ENCODE results near the gene STYX. TPM values are rescaled to one million over a fixed set of nuclear protein-coding genes. Genes with fewer than 3 reads are reported as not detected.
A peak's percentile ranks its signal among the peaks of the same experiment; 100 is the strongest.

STYX gene
- total RNA-seq (2022) (13.1 and 13.6 TPM in 2 replicates), Bru-seq, nascent RNA (percentile 73 among the genes with signal in this experiment), BruChase-seq, experiment 1, labeled RNA remaining after a 6-hour chase (percentile 78 among the genes with signal in this experiment), BruChase-seq, experiment 2, labeled RNA remaining after a 2-hour chase (percentile 74 among the genes with signal in this experiment)
- long read RNA-seq, full-length matches to known transcripts, result 7 of 26 reads
- long read RNA-seq, partial matches to known transcripts, result 14 of 26 reads
- long read RNA-seq, other reads (novel, unspliced or antisense), result 5 of 26 reads

DNA sequence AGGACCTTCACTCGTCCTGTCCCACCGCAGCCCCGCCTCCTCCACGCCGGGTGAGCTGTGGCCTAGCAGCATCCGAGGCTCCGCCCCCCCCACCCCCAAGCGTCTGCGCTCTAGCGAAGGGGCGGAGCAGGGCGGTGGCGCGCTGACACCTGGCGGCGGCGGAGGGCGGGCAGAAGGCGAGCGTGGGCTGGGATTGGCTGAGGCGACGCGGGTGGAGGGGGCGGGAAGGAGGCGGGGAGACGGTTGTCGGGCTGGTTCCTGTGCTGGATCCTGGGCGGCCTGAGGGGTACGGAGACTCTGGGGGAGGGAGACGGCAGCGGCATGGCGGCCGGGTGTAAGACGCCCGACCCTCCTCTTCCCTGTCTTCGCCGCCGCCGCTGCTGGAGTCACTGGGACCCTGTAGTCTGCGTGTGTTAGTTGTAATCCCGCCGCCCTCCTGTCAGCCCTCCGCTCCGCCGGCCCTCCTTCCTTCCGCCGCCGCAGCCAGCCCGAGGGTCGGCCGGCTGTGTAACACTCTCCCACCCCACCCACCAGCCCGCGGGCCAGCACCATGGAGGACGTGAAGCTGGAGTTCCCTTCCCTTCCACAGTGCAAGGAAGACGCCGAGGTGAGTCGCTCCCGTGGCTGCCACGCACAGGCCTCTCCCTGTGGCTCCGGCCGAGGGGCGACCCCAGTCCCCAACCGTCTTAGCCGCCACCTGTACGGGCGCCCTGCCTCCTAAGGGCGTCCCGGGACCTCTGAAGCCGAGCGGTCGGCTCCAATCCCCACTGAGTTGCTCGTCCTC, at the start of gene STYX:
STYX (plus strand) TSS at position 242 of the 784 bp plus-strand sequence; CDS start at position 551, 309 bp downstream.
- peak; percentile 99 for DNase-seq
- peak within 1 kb of the TSS; percentile 59 for H3K27ac Mint-ChIP-seq (ENCODE audit: unreplicated experiment)
- no peaks in the 10 kb centered on the region for H3K9me3 Mint-ChIP-seq (ENCODE audit: low read depth, unreplicated experiment)
- TF ChIP-seq, protein P1, sequence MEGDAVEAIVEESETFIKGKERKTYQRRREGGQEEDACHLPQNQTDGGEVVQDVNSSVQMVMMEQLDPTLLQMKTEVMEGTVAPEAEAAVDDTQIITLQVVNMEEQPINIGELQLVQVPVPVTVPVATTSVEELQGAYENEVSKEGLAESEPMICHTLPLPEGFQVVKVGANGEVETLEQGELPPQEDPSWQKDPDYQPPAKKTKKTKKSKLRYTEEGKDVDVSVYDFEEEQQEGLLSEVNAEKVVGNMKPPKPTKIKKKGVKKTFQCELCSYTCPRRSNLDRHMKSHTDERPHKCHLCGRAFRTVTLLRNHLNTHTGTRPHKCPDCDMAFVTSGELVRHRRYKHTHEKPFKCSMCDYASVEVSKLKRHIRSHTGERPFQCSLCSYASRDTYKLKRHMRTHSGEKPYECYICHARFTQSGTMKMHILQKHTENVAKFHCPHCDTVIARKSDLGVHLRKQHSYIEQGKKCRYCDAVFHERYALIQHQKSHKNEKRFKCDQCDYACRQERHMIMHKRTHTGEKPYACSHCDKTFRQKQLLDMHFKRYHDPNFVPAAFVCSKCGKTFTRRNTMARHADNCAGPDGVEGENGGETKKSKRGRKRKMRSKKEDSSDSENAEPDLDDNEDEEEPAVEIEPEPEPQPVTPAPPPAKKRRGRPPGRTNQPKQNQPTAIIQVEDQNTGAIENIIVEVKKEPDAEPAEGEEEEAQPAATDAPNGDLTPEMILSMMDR (IDR thresholded peaks at IDR 0.05; ENCODE audit: unreplicated experiment), result no peak
- H3K4me1 Mint-ChIP-seq (ENCODE audit: low read depth, unreplicated experiment), result no peaks in the 10 kb centered on the region
- H3K27me3 Mint-ChIP-seq (ENCODE audit: unreplicated experiment), result no peaks in the 10 kb centered on the region
- peak within 1 kb of the TSS; percentile 96 for H3K4me3 Mint-ChIP-seq (ENCODE audit: low read depth, unreplicated experiment)
- H3K36me3 Mint-ChIP-seq (ENCODE audit: insufficient read depth, unreplicated experiment), result peaks cover 47% of the 10 kb centered on the region
- intact Hi-C loops (cut with micrococcal nuclease; ENCODE audit: unreplicated experiment), result no loop called here
- TSS peak; percentile 53 for BruUV-seq (replicated peaks)
- CTCF ChIA-PET, result interaction anchor here (1.2 to 1.3 kb wide), 2 partner anchors 19 to 34 kb away, joined by 3 to 4 read pairs; partner anchors contain the start of gene ERO1A

GRCh38 chr14:52683985-52684520, 45.9 kb upstream of the STYX start:
- no peaks in the 10 kb centered on the region for H3K9me3 Mint-ChIP-seq (ENCODE audit: low read depth, unreplicated experiment)
- H3K4me1 Mint-ChIP-seq (ENCODE audit: low read depth, unreplicated experiment), result peaks cover 39% of the 10 kb centered on the region
- TF ChIP-seq, protein P1 (IDR thresholded peaks at IDR 0.05; ENCODE audit: unreplicated experiment), result no peak
- BruUV-seq (replicated peaks), result no TSS peak
- peaks cover 5% of the 10 kb centered on the region for H3K36me3 Mint-ChIP-seq (ENCODE audit: insufficient read depth, unreplicated experiment)
- CTCF ChIA-PET, result interaction anchor here (1.2 kb wide), 1 partner anchor 12 kb away, joined by 3 read pairs; no protein-coding TSS in a partner anchor
- no peak for DNase-seq
- H3K27me3 Mint-ChIP-seq (ENCODE audit: unreplicated experiment), result no peaks in the 10 kb centered on the region
- intact Hi-C loops (cut with micrococcal nuclease; ENCODE audit: unreplicated experiment), result no loop called here
- H3K4me3 Mint-ChIP-seq (ENCODE audit: low read depth, unreplicated experiment), result no peak overlapping the region
- H3K27ac Mint-ChIP-seq (ENCODE audit: unreplicated experiment), result no peak overlapping the region

- H3K4me1 Mint-ChIP-seq (ENCODE audit: low read depth, unreplicated experiment), result peaks cover 48% of the 10 kb centered on the region
- peaks cover 1% of the 10 kb centered on the region for H3K36me3 Mint-ChIP-seq (ENCODE audit: insufficient read depth, unreplicated experiment)
- intact Hi-C loops (cut with micrococcal nuclease; ENCODE audit: unreplicated experiment), result no loop called here
- no peak overlapping the region for H3K27ac Mint-ChIP-seq (ENCODE audit: unreplicated experiment)
- no peaks in the 10 kb centered on the region for H3K9me3 Mint-ChIP-seq (ENCODE audit: low read depth, unreplicated experiment)
- CTCF ChIA-PET, result no interaction called here
- H3K27me3 Mint-ChIP-seq (ENCODE audit: unreplicated experiment), result no peaks in the 10 kb centered on the region
- TF ChIP-seq, protein P1 (IDR thresholded peaks at IDR 0.05; ENCODE audit: unreplicated experiment), result no peak
- no peak for DNase-seq
- BruUV-seq (replicated peaks), result no TSS peak
- no peak overlapping the region for H3K4me3 Mint-ChIP-seq (ENCODE audit: low read depth, unreplicated experiment)
Observed at GRCh38 chr14:52686176-52686575, 43.8 kb upstream of the STYX start.

GRCh38 chr14:52690983-52691760, 38.8 kb upstream of the STYX start:
- H3K4me1 Mint-ChIP-seq (ENCODE audit: low read depth, unreplicated experiment), result peaks cover 56% of the 10 kb centered on the region
- no peak for DNase-seq
- peaks cover 32% of the 10 kb centered on the region for H3K36me3 Mint-ChIP-seq (ENCODE audit: insufficient read depth, unreplicated experiment)
- H3K4me3 Mint-ChIP-seq (ENCODE audit: low read depth, unreplicated experiment), result peak overlapping the region; percentile 90
- no TSS peak for BruUV-seq (replicated peaks)
- no peak overlapping the region for H3K27ac Mint-ChIP-seq (ENCODE audit: unreplicated experiment)
- CTCF ChIA-PET, result no interaction called here
- H3K9me3 Mint-ChIP-seq (ENCODE audit: low read depth, unreplicated experiment), result no peaks in the 10 kb centered on the region
- intact Hi-C loops (cut with micrococcal nuclease; ENCODE audit: unreplicated experiment), result loop anchor here (5.0 kb wide), 1 partner anchor 39 kb away; no protein-coding TSS in a partner anchor
- no peaks in the 10 kb centered on the region for H3K27me3 Mint-ChIP-seq (ENCODE audit: unreplicated experiment)
- TF ChIP-seq, protein P1 (IDR thresholded peaks at IDR 0.05; ENCODE audit: unreplicated experiment), result no peak
